HL-60 (cell line): ENCODE measurements around the gene ATP13A5.

Experiments
- CTCF ChIP-seq: IDR thresholded peaks from one replicate; pipeline ENCODE4 v1.5.1; 2011; ENCODE audit warnings: low read length, control low read depth, inconsistent platforms; ENCODE audit not compliant: insufficient read depth
- GABPA ChIP-seq: IDR thresholded peaks from 2 replicates; pipeline ENCODE4 v1.6.1; 2012; ENCODE audit warnings: low read depth
- POLR2AphosphoS5 ChIP-seq: IDR thresholded peaks from 2 replicates; pipeline ENCODE4 v1.6.1; 2012; ENCODE audit warnings: low read depth

GRCh38 chr3:193243571-193243970 is 135.0 kb downstream of the ATP13A5 start:
- TF ChIP-seq CTCF (no peak), GABPA (no peak), POLR2AphosphoS5 (no peak)
